ENCODE results near the gene ZBTB7B.

Gene ZBTB7B

DNA sequence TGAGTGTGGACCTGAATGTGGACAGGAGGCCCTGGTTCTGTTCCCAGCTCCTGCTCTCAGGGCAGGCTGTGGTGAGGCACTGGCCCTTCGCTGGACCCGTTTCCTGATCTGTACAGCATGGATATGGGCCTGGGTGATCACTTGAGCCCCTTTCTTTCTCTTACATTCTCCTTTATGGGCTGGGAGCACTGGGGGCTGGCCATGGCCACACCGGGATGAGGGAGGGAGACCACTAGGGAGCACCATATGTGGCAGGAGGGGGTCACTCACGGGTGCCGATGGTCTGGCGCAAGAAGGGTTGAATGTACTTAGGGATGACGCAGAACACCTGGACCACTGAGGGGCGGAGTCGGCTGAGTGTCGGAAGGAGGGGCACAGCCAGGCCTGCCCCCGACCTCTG is 28.3 kb downstream of the ZBTB7B start:
- TF ChIP-seq CTCF (IDR thresholded peaks at IDR 0.05; ENCODE audit: low read depth, low read length): no peak
- no peak overlapping the region for H3K4me3 ChIP-seq (ENCODE audit: low read depth, low read length)

GRCh38 chr1:155032886-155033285 is 30.3 kb downstream of the ZBTB7B start:
- no peak for TF ChIP-seq CTCF (IDR thresholded peaks at IDR 0.05; ENCODE audit: low read depth, low read length)
- H3K4me3 ChIP-seq (ENCODE audit: low read depth, low read length): no peak overlapping the region

DNA sequence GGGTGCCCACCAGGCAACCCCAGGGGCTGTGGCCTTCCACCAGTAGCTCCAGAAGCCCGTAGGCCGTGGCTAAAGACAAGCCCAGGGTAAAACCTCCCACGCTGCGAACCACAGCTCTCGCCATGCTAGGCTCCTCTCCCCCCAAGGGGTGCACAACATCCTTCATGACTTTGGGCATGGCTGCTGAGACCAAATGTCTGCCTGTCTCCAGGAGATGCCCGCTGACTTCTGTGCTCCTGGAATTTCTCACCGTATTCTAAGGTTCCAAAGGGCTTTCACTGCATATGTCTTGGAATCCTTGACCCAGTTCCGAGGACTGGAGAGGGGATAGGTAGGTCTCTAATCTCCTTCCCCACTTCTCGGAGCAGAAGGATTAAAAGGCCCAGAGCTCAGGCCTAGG is 30.9 kb downstream of the ZBTB7B start, which contains the start of the genes DCST1 and DCST2:
DCST1 (plus strand) TSS at position 301 of the 400 bp plus-strand sequence. CDS start 213 bp downstream, outside the sequence.
DCST2 (minus strand) TSS at position 258 of the 400 bp plus-strand sequence; CDS start at position 178, 80 bp downstream.
- no peak for TF ChIP-seq CTCF (IDR thresholded peaks at IDR 0.05; ENCODE audit: low read depth, low read length)
- no peak within 1 kb of the TSS for H3K4me3 ChIP-seq (ENCODE audit: low read depth, low read length)

- H3K4me3 ChIP-seq (ENCODE audit: low read depth, low read length): no peak overlapping the region
- no peak for TF ChIP-seq CTCF (IDR thresholded peaks at IDR 0.05; ENCODE audit: low read depth, low read length)
These were observed 32.0 kb downstream of the ZBTB7B start for GRCh38 chr1:155034318-155035208.

GRCh38 chr1:155035936-155036335 is 33.3 kb downstream of the ZBTB7B start:
- TF ChIP-seq CTCF (IDR thresholded peaks at IDR 0.05; ENCODE audit: low read depth, low read length): no peak

DNA sequence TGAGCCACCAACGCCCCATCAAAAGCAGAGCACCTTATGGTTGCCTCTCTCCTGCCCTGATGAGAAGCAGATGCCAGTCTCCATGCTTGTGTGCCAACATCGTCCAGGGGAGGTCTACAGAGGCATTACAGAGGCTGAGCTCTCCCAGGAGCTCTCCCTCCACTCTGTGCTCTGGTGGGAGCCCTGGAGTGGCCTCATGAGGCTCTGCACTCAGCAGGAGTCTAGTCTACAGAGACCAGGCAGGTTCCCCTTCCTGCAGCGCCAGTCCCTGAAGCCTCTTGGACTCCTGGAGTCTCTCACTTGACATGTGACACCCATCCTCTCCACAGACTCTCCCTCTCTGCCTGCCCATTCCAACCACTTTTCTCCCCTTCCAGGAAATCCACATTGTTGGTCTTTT is 34.4 kb downstream of the ZBTB7B start:
- no peak overlapping the region for H3K4me3 ChIP-seq (ENCODE audit: low read depth, low read length)
- no peak for TF ChIP-seq CTCF (IDR thresholded peaks at IDR 0.05; ENCODE audit: low read depth, low read length)

More at GRCh38 chr1:155035936-155036335, 33.3 kb downstream of the ZBTB7B start:
- H3K4me3 ChIP-seq (ENCODE audit: low read depth, low read length): no peak overlapping the region

GRCh38 chr1:155037851-155038441 is 35.3 kb downstream of the ZBTB7B start:
- TF ChIP-seq CTCF (IDR thresholded peaks at IDR 0.05; ENCODE audit: low read depth, low read length): no peak
- no peak overlapping the region for H3K4me3 ChIP-seq (ENCODE audit: low read depth, low read length)

All from WI38 (cell line).